HepG2 (cell line): Measurements from ENCODE around the gene ST3GAL2.

Source experiments
- ARID2 ChIP-seq: sonication (generic); formaldehyde crosslinking; IDR thresholded peaks from 2 replicates; pipeline ENCODE4 v1.8.1; 2022; ENCODE audit warnings: mild to moderate bottlenecking, missing genetic modification reagents, borderline replicate concordance
- CTCF ChIP-seq: sonication (generic); formaldehyde crosslinking; IDR thresholded peaks from 2 replicates; pipeline ENCODE4 v1.5.0; 2020; ENCODE audit warnings: mild to moderate bottlenecking, missing genetic modification reagents, moderate library complexity
- FOXK1 ChIP-seq: sonication (generic); formaldehyde crosslinking; IDR thresholded peaks from 2 replicates; pipeline ENCODE4 v1.4.0; 2020; ENCODE audit warnings: low read depth, missing genetic modification reagents, borderline replicate concordance
- NBN ChIP-seq: fragments of 450-650 bp; conservative IDR thresholded peaks from 2 replicates; pipeline ENCODE4 v1.6.1; 2017
- SAP130 ChIP-seq: IDR thresholded peaks from 2 replicates; pipeline ENCODE4 v1.6.1; 2016; ENCODE audit warnings: low read depth
- TGIF2 ChIP-seq: IDR thresholded peaks from 2 replicates; pipeline ENCODE4 v1.6.1; 2016; ENCODE audit warnings: control low read depth, missing compliant biosample characterization
- ZFP36 ChIP-seq: fragments of 150-350 bp; IDR thresholded peaks from 2 replicates; pipeline ENCODE4 v1.6.1; 2018; ENCODE audit warnings: borderline replicate concordance, low read length, low read depth; ENCODE audit not compliant: partially characterized antibody
- ZNF263 ChIP-seq: sonication (generic); formaldehyde crosslinking; IDR thresholded peaks from 2 replicates; pipeline ENCODE4 v1.4.0; 2020; ENCODE audit warnings: missing genetic modification reagents
- ZSCAN25 ChIP-seq: sonication (generic); formaldehyde crosslinking; IDR thresholded peaks from 2 replicates; pipeline ENCODE4 v1.8.0; 2022; ENCODE audit warnings: mild to moderate bottlenecking, missing genetic modification reagents
- TF ChIP-seq, protein P1 (sequence below): sonication (generic); formaldehyde crosslinking; IDR thresholded peaks from 2 replicates; pipeline ENCODE4 v1.4.0; 2020; ENCODE audit warnings: missing genetic modification reagents
- TF ChIP-seq, protein P2 (sequence below): conservative IDR thresholded peaks from 2 replicates; pipeline ENCODE4 v1.6.1; 2018; ENCODE audit warnings: missing genetic modification reagents

- TF ChIP-seq TGIF2 (CRISPR knock-in tag) (no peak), NBN (no peak), CTCF (CRISPR knock-in tag) (no peak), ARID2 (CRISPR knock-in tag) (no peak), ZSCAN25 (CRISPR knock-in tag) (no peak), FOXK1 (CRISPR knock-in tag) (no peak), SAP130 (CRISPR knock-in tag) (0 out of 2 replicates have a peak, but pooled peaks have one; percentile 3), ZFP36 (no peak), ZNF263 (CRISPR knock-in tag) (no peak)
- TF ChIP-seq, protein P1, sequence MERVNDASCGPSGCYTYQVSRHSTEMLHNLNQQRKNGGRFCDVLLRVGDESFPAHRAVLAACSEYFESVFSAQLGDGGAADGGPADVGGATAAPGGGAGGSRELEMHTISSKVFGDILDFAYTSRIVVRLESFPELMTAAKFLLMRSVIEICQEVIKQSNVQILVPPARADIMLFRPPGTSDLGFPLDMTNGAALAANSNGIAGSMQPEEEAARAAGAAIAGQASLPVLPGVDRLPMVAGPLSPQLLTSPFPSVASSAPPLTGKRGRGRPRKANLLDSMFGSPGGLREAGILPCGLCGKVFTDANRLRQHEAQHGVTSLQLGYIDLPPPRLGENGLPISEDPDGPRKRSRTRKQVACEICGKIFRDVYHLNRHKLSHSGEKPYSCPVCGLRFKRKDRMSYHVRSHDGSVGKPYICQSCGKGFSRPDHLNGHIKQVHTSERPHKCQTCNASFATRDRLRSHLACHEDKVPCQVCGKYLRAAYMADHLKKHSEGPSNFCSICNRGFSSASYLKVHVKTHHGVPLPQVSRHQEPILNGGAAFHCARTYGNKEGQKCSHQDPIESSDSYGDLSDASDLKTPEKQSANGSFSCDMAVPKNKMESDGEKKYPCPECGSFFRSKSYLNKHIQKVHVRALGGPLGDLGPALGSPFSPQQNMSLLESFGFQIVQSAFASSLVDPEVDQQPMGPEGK, result 0 out of 2 replicates have a peak, but pooled peaks have one; percentile 17
- TF ChIP-seq, protein P2, sequence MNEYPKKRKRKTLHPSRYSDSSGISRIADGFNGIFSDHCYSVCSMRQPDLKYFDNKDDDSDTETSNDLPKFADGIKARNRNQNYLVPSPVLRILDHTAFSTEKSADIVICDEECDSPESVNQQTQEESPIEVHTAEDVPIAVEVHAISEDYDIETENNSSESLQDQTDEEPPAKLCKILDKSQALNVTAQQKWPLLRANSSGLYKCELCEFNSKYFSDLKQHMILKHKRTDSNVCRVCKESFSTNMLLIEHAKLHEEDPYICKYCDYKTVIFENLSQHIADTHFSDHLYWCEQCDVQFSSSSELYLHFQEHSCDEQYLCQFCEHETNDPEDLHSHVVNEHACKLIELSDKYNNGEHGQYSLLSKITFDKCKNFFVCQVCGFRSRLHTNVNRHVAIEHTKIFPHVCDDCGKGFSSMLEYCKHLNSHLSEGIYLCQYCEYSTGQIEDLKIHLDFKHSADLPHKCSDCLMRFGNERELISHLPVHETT, result no peak
These were observed 19.2 kb downstream of the ST3GAL2 start for GRCh38 chr16:70419384-70420327.
